GM10266 (cell line): ENCODE measurements around the gene KLRD1.
"Not testable (repeated sequence)": the region's sequence is repeated elsewhere in the genome, so short reads cannot be mapped to it uniquely, and the experiment has no call there.

Experiments used
- DNase-seq: peaks from one replicate; pipeline ENCODE4 v3.0.0; 2012; ENCODE audit errors: extremely low spot score
- TF ChIP-seq, protein P1 (sequence below): IDR thresholded peaks from 2 replicates; pipeline ENCODE4 v1.5.1; 2012; ENCODE audit warnings: mild to moderate bottlenecking, low read depth; ENCODE audit not compliant: control insufficient read depth, insufficient read depth; ENCODE audit errors: missing control alignments

KLRD1 gene

DNA sequence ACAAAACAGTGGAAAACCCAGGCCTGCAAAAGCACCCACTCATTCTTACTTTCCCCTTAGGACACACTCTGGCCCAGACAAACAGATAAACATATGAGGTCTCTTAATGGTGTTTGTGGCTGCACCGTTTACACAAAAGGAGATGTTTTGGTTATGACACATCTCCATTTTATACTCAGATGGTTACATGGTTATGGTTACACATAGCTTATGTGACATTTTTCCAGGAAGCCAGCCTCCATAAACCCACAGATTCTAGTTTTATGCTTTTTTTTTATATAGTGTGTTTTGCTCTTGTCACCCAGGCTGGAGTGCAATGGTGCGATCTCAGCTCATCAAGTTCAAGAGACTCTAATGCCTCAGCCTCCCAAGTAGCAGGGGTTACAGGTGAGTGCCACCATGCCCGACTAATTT lies 3.5 kb upstream of the KLRD1 start:
- TF ChIP-seq, protein P1, sequence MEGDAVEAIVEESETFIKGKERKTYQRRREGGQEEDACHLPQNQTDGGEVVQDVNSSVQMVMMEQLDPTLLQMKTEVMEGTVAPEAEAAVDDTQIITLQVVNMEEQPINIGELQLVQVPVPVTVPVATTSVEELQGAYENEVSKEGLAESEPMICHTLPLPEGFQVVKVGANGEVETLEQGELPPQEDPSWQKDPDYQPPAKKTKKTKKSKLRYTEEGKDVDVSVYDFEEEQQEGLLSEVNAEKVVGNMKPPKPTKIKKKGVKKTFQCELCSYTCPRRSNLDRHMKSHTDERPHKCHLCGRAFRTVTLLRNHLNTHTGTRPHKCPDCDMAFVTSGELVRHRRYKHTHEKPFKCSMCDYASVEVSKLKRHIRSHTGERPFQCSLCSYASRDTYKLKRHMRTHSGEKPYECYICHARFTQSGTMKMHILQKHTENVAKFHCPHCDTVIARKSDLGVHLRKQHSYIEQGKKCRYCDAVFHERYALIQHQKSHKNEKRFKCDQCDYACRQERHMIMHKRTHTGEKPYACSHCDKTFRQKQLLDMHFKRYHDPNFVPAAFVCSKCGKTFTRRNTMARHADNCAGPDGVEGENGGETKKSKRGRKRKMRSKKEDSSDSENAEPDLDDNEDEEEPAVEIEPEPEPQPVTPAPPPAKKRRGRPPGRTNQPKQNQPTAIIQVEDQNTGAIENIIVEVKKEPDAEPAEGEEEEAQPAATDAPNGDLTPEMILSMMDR = no peak

DNA sequence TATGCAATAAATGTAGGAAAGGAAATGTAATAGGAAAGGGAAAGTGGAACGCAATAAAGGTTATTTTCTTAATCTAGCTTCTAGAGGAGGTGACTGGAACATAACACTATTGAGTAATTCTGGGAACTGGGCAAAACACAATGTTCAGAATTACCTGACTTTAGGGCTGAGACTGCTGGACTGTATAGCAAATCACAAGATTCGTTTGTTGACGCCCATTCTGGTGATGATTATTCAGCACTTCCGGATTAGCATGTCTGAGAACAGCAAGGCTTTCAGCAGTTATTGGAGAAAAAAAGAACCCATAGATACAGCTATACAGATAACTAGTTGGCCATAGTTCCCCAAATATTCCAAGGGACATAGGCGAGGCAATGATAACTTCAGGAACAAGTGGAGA lies 2.3 kb upstream of the KLRD1 start:
- TF ChIP-seq, protein P1 = no peak
- no peak for DNase-seq

More for the DNA sequence above, 3.5 kb upstream of the KLRD1 start:
- DNase-seq = no peak

DNA sequence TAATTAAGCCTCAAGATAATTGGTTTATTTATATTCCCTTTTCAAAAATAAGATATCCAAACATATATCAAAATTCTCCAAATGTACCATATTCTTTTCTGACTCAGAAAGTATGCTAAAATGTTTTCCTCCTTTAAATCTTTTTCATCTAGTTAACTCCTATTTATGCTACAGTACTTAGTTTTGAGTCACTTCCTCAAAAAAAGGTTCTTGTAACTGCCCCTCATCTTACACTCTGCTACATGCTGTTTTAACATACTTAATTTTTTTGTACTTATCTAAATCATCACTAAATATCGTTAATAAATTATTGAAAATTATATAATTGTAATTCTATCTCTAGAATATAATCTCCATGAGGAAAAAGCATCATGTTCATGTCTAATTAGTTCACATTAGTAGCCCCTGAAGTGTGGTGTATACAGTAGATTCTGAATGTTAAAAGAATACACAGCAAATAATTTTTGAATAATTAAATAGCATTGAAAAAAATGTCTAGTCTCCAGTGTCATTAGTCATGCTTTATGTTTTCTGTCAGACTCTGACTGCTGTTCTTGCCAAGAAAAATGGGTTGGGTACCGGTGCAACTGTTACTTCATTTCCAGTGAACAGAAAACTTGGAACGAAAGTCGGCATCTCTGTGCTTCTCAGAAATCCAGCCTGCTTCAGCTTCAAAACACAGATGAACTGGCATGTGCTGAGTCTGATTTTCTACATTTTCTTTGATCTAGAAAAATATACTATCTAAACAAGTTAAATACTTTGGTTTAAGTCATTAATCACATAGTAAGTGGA lies 3.5 kb downstream of the KLRD1 start:
- no peak for DNase-seq
- TF ChIP-seq, protein P1 = no peak

DNA sequence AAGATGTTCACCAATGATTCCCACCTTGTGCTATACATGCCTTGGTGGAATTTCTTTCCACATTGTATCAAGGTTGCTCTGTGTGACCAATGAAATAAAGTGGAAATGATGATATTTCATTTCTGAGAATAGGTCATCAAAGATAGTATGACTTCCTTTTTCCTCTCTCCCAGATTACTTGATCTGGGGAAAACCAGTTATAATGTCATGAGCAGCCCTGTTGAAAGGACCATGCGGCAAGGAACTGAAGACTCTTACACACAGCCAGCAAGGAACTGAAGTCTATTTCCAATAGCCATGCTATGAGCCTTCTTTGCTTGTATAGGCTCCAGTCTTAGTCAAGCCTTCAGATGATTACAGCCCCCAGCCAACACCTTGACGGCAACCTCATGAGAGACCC lies 11.7 kb downstream of the KLRD1 start:
- DNase-seq = no peak
- TF ChIP-seq, protein P1 = no peak

DNA sequence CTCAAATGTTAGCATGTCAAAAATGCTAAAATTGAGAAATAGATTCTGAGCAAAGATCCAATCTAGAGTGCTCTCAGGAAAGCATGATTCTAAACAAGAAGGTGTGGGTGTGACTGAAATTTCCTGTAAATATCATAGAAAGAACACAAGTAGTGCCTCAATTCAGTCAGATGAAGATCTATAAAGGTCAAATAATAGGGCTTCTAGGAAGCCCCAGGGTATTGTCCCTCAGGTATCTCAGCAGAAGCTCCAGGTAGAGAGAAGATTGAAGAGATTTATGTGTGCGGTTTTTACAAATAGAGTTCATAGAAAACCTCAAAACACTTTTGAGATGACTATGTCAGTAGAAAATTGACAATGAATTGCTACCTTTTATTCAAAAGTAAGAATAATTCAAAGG lies 13.0 kb downstream of the KLRD1 start:
- no peak for DNase-seq
- TF ChIP-seq, protein P1 = no peak

DNA sequence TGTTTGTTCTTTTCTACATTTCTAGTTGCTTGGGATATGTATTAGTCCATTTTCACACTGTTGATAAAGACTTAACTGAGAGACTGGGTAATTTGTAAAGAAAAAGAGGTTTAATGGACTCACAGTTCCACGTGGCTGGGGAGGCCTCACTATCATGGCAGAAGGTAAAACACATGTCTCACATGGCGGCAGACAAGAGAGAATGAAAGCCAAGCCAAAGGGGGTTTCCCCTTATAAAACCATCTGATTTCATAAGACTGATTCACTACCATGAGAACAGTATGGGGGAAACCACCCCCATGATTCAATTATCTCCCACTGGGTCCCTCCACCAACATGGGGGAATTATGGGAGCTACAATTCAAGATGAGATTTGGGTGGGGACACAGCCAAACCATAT lies 21.0 kb downstream of the KLRD1 start:
- DNase-seq = not testable (repeated sequence)

DNA sequence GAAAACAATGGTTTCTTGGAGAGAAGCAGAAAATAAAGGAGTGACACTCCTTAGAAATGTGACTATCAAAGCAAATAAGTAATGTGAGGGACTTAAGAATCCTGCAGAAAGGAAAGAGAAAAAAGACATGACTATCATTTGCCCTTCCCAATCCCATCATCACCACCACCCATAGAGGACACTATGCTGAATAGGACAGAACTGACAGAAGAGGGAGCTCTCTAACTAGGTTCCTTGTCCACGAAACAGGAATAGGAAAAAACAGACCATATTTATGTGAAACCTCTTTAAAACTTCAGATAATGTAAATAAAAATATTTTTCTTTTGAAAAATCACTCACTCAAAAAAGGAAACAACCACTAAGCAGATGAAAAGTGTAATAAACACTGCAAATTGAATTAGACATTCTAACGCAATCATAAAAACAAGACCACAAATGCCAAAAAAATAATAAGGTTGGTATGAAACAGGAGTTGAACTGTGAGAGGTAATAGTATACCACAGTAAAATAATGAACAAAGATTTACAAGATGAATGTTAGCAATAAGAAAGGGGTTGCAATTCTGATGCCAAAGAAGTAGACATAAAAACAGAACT lies 24.1 kb downstream of the KLRD1 start:
- DNase-seq = peak; percentile 44
- TF ChIP-seq, protein P1 = peak; percentile 67

DNA sequence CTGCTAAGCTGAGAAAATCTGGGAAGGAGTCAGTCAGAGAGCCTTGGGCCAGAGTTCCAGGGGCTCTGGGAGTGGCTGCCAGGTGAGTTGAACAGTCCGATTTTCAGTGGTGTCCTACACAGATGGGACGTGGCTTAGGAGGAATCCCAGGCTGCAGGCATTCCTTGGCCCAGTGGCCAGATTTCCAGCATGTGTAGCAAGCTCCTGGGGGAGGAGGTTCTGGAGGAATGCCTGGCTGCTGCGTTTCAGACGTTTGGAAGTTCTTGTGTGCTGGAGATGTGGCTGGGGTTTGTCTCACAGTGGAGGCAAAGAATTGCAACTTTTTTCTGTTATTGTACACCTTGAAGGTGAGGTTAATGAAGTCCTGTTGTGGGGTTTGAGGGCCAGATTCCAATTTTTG lies 28.5 kb downstream of the KLRD1 start:
- not testable (repeated sequence) for DNase-seq

DNA sequence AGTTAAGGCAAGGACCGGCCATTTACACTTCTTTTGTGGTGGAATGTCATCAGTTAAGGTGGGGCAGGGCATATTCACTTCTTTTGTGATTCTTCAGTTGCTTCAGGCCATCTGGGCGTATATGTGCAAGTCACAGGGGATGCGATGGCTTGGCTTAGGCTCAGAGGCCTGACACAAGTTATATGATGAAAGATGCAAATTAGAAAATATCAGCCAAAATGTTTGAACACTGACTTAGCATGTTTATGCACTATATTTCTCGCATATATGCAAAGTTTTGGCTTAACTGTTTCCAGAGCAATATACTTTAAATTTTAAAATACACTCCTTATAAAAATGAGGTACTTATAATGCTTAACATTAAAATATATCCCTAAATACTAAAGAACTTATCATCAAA lies 30.8 kb downstream of the KLRD1 start:
- not testable (repeated sequence) for DNase-seq
